ENCODE measurements around the gene ADO.
A peak's percentile ranks its signal among the peaks of the same experiment; 100 is the strongest.

DNA sequence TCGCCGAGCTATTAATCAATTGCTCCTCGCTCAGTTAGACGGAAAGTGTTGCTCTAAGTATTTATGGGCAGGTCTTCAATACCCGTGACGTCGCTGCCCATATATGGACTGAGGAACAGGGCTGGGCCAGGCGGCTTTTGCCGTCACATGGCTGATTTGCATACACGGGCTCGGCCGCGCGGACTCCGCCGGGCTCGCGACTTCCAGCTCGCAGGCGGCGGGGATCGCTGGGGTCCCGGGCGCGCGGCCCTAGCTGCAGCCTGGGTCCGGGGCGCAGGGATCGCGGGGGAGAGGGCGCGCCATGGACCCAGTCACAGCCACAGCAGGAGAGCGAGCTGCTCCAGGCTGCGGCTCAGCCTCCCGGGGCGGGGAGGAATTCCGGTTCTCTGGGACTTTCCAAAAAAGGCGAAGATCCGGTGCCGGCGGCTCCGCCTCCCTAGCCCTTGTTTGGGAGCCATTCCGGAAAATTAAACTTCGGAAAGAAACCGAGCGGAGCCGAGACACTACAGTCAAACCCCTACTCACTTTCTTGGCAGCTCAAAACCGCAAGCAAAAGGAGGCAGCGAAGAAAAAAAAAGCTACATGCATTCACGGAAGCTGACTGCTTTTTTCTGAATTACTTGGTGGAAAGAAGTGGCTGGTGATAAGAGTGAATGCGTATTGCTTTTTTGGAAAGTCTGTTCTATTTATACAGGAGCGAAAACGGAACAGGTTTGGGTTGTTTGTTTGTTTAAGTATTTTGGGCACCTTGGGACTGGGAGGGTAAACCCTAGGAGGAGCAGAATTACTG lies 12.0 kb downstream of the ADO start, which contains the start of gene EGR2:
- TF ChIP-seq POLR2A (IDR thresholded peaks at IDR 0.05; ENCODE audit: borderline replicate concordance, extremely low read depth, insufficient read depth, insufficient read length) (peak; percentile 22), POLR2AphosphoS5 (IDR thresholded peaks at IDR 0.05; ENCODE audit: low read depth, low read length) (peak; percentile 55), JUND (IDR thresholded peaks at IDR 0.05) (no peak), EZH2 (IDR thresholded peaks at IDR 0.05) (no peak), ZNF274 (IDR thresholded peaks at IDR 0.05; ENCODE audit: low read depth, low read length) (no peak), CEBPB (IDR thresholded peaks at IDR 0.05; ENCODE audit: low read depth) (no peak), SRF (IDR thresholded peaks at IDR 0.05; ENCODE audit: low read depth) (peak; percentile 100)
- TF ChIP-seq, protein P1, sequence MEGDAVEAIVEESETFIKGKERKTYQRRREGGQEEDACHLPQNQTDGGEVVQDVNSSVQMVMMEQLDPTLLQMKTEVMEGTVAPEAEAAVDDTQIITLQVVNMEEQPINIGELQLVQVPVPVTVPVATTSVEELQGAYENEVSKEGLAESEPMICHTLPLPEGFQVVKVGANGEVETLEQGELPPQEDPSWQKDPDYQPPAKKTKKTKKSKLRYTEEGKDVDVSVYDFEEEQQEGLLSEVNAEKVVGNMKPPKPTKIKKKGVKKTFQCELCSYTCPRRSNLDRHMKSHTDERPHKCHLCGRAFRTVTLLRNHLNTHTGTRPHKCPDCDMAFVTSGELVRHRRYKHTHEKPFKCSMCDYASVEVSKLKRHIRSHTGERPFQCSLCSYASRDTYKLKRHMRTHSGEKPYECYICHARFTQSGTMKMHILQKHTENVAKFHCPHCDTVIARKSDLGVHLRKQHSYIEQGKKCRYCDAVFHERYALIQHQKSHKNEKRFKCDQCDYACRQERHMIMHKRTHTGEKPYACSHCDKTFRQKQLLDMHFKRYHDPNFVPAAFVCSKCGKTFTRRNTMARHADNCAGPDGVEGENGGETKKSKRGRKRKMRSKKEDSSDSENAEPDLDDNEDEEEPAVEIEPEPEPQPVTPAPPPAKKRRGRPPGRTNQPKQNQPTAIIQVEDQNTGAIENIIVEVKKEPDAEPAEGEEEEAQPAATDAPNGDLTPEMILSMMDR (IDR thresholded peaks at IDR 0.05 in 2 of 3, conservative IDR thresholded peaks at IDR 0.05 in 1 of 3; ENCODE audit: borderline replicate concordance in 1 of 3, insufficient read depth in 1 of 3, low read depth in 2 of 3, low read length in 2 of 3) = no peak
- TF ChIP-seq, protein P2, sequence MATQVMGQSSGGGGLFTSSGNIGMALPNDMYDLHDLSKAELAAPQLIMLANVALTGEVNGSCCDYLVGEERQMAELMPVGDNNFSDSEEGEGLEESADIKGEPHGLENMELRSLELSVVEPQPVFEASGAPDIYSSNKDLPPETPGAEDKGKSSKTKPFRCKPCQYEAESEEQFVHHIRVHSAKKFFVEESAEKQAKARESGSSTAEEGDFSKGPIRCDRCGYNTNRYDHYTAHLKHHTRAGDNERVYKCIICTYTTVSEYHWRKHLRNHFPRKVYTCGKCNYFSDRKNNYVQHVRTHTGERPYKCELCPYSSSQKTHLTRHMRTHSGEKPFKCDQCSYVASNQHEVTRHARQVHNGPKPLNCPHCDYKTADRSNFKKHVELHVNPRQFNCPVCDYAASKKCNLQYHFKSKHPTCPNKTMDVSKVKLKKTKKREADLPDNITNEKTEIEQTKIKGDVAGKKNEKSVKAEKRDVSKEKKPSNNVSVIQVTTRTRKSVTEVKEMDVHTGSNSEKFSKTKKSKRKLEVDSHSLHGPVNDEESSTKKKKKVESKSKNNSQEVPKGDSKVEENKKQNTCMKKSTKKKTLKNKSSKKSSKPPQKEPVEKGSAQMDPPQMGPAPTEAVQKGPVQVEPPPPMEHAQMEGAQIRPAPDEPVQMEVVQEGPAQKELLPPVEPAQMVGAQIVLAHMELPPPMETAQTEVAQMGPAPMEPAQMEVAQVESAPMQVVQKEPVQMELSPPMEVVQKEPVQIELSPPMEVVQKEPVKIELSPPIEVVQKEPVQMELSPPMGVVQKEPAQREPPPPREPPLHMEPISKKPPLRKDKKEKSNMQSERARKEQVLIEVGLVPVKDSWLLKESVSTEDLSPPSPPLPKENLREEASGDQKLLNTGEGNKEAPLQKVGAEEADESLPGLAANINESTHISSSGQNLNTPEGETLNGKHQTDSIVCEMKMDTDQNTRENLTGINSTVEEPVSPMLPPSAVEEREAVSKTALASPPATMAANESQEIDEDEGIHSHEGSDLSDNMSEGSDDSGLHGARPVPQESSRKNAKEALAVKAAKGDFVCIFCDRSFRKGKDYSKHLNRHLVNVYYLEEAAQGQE (IDR thresholded peaks at IDR 0.05; ENCODE audit: low read depth) = no peak
- TF ChIP-seq, protein P3, sequence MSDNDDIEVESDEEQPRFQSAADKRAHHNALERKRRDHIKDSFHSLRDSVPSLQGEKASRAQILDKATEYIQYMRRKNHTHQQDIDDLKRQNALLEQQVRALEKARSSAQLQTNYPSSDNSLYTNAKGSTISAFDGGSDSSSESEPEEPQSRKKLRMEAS (IDR thresholded peaks at IDR 0.05) = no peak
